ENCODE measurements around the gene DNMT3B.

- TF ChIP-seq, protein P1, sequence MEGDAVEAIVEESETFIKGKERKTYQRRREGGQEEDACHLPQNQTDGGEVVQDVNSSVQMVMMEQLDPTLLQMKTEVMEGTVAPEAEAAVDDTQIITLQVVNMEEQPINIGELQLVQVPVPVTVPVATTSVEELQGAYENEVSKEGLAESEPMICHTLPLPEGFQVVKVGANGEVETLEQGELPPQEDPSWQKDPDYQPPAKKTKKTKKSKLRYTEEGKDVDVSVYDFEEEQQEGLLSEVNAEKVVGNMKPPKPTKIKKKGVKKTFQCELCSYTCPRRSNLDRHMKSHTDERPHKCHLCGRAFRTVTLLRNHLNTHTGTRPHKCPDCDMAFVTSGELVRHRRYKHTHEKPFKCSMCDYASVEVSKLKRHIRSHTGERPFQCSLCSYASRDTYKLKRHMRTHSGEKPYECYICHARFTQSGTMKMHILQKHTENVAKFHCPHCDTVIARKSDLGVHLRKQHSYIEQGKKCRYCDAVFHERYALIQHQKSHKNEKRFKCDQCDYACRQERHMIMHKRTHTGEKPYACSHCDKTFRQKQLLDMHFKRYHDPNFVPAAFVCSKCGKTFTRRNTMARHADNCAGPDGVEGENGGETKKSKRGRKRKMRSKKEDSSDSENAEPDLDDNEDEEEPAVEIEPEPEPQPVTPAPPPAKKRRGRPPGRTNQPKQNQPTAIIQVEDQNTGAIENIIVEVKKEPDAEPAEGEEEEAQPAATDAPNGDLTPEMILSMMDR (IDR thresholded peaks at IDR 0.05; ENCODE audit: borderline replicate concordance, extremely low read depth, low read length, poor library complexity, severe bottlenecking): no peak
- no peak for TF ChIP-seq EZH2 (IDR thresholded peaks at IDR 0.05; ENCODE audit: borderline replicate concordance, low read depth, low read length, severe bottlenecking)
These were observed 60.0 kb downstream of the DNMT3B start for GRCh38 chr20:32822225-32822624.

All from DND-41 (cell line).